Measurements from ENCODE around the gene BIRC2.

The BIRC2 gene

GRCh38 chr11:102320188-102320587 lies 26.8 kb upstream of the BIRC2 start:
- TF ChIP-seq, protein P1, sequence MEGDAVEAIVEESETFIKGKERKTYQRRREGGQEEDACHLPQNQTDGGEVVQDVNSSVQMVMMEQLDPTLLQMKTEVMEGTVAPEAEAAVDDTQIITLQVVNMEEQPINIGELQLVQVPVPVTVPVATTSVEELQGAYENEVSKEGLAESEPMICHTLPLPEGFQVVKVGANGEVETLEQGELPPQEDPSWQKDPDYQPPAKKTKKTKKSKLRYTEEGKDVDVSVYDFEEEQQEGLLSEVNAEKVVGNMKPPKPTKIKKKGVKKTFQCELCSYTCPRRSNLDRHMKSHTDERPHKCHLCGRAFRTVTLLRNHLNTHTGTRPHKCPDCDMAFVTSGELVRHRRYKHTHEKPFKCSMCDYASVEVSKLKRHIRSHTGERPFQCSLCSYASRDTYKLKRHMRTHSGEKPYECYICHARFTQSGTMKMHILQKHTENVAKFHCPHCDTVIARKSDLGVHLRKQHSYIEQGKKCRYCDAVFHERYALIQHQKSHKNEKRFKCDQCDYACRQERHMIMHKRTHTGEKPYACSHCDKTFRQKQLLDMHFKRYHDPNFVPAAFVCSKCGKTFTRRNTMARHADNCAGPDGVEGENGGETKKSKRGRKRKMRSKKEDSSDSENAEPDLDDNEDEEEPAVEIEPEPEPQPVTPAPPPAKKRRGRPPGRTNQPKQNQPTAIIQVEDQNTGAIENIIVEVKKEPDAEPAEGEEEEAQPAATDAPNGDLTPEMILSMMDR (IDR thresholded peaks at IDR 0.05; ENCODE audit: low read depth, low read length): no peak
- Histone ChIP-seq H3K27me3 (ENCODE audit: insufficient read depth, low read depth, severe bottlenecking) (no peaks in the 10 kb centered on the region), H3K36me3 (no peaks in the 10 kb centered on the region), H3K9me3 (ENCODE audit: severe bottlenecking) (no peaks in the 10 kb centered on the region), H3K27ac (no peak overlapping the region), H3K4me3 (ENCODE audit: low read depth, low read length) (no peak overlapping the region)
- DNase-seq: no peak

GRCh38 chr11:102320679-102321078 lies 26.3 kb upstream of the BIRC2 start:
- no peaks in the 10 kb centered on the region for H3K27me3 ChIP-seq (ENCODE audit: insufficient read depth, low read depth, severe bottlenecking)
- no peaks in the 10 kb centered on the region for H3K9me3 ChIP-seq (ENCODE audit: severe bottlenecking)
- no peak overlapping the region for H3K4me3 ChIP-seq (ENCODE audit: low read depth, low read length)
- H3K27ac ChIP-seq: no peak overlapping the region
- no peak for DNase-seq
- TF ChIP-seq, protein P1 (IDR thresholded peaks at IDR 0.05; ENCODE audit: low read depth, low read length): no peak
- no peaks in the 10 kb centered on the region for H3K36me3 ChIP-seq

- Histone ChIP-seq H3K27ac (no peak overlapping the region), H3K4me3 (ENCODE audit: low read depth, low read length) (no peak overlapping the region), H3K36me3 (no peaks in the 10 kb centered on the region), H3K27me3 (ENCODE audit: insufficient read depth, low read depth, severe bottlenecking) (no peaks in the 10 kb centered on the region), H3K9me3 (ENCODE audit: severe bottlenecking) (no peaks in the 10 kb centered on the region)
- DNase-seq: no peak
- TF ChIP-seq, protein P1 (IDR thresholded peaks at IDR 0.05; ENCODE audit: low read depth, low read length): no peak
Measured at GRCh38 chr11:102322560-102322959, 24.5 kb upstream of the BIRC2 start.

- Histone ChIP-seq H3K27ac (no peak overlapping the region), H3K9me3 (ENCODE audit: severe bottlenecking) (no peaks in the 10 kb centered on the region), H3K36me3 (no peaks in the 10 kb centered on the region), H3K27me3 (ENCODE audit: insufficient read depth, low read depth, severe bottlenecking) (no peaks in the 10 kb centered on the region), H3K4me3 (ENCODE audit: low read depth, low read length) (no peak overlapping the region)
- TF ChIP-seq, protein P1 (IDR thresholded peaks at IDR 0.05; ENCODE audit: low read depth, low read length): no peak
- DNase-seq: no peak
Measured at GRCh38 chr11:102323542-102324251, 23.3 kb upstream of the BIRC2 start.

DNA sequence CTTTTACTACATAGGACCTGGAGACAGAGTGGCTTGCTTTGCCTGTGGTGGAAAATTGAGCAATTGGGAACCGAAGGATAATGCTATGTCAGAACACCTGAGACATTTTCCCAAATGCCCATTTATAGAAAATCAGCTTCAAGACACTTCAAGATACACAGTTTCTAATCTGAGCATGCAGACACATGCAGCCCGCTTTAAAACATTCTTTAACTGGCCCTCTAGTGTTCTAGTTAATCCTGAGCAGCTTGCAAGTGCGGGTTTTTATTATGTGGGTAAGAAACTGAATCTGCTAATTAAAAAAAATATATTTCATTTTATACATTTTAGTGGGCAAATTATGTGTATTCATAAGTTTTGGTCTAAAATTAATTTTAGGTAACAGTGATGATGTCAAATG lies 21.9 kb upstream of the BIRC2 start:
- no peaks in the 10 kb centered on the region for H3K9me3 ChIP-seq (ENCODE audit: severe bottlenecking)
- no peak for DNase-seq
- H3K27ac ChIP-seq: no peak overlapping the region
- H3K36me3 ChIP-seq: no peaks in the 10 kb centered on the region
- TF ChIP-seq, protein P1 (IDR thresholded peaks at IDR 0.05; ENCODE audit: low read depth, low read length): no peak
- no peak overlapping the region for H3K4me3 ChIP-seq (ENCODE audit: low read depth, low read length)
- H3K27me3 ChIP-seq (ENCODE audit: insufficient read depth, low read depth, severe bottlenecking): no peaks in the 10 kb centered on the region

DNA sequence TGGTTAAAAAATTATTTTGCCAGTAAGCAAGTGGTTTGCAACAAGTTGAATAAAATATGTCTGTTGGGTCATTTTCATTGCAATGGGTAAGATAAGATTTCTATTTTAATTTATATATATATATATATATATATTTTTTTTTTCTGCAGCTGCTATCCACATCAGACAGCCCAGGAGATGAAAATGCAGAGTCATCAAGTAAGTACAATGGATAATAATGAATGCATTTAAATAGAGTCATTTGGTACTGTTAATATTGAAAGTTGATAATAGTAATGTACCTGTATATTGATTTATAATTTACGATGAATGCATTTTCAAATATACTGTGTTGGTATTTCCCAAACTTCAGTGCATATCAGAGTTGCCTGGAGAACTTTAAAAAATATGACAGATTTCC lies 18.3 kb upstream of the BIRC2 start:
- Histone ChIP-seq H3K36me3 (no peaks in the 10 kb centered on the region), H3K9me3 (ENCODE audit: severe bottlenecking) (no peaks in the 10 kb centered on the region), H3K4me3 (ENCODE audit: low read depth, low read length) (no peak overlapping the region), H3K27ac (no peak overlapping the region), H3K27me3 (ENCODE audit: insufficient read depth, low read depth, severe bottlenecking) (no peaks in the 10 kb centered on the region)
- TF ChIP-seq, protein P1 (IDR thresholded peaks at IDR 0.05; ENCODE audit: low read depth, low read length): no peak
- DNase-seq: no peak
